SU-DHL-6 (cell line): Measurements from ENCODE around the gene SMIM33.

Experiments used
- H2AFZ ChIP-seq: fragments of 200-600 bp; sonication (generic); 2 replicates; pipeline ENCODE4 v1.6.1; 2014; ENCODE audit warnings: low read depth, mild to moderate bottlenecking, moderate library complexity, mixed read lengths, antibody characterized with exemption, low read length; ENCODE audit not compliant: severe bottlenecking
- H3F3A ChIP-seq: fragments of 200-600 bp; shearing (Covaris generic); 2 replicates; pipeline ENCODE4 v1.6.0; 2016; ENCODE audit warnings: antibody characterized with exemption, mild to moderate bottlenecking; ENCODE audit not compliant: insufficient read depth
- H3K27ac ChIP-seq: fragments of 200-600 bp; sonication (generic); 2 replicates; pipeline ENCODE4 v1.5.1; 2016; ENCODE audit warnings: low read depth, mild to moderate bottlenecking, low read length, moderate library complexity, mixed read lengths
- H3K27me3 ChIP-seq: fragments of 200-600 bp; sonication (generic), shearing (Covaris generic); 2 replicates; pipeline ENCODE4 v1.6.0; 2014; ENCODE audit warnings: mild to moderate bottlenecking, low read length
- H3K36me3 ChIP-seq: fragments of 200-600 bp; sonication (generic); 2 replicates; pipeline ENCODE4 v1.6.1; 2014; ENCODE audit warnings: mild to moderate bottlenecking, low read length, mixed read lengths
- H3K4me2 ChIP-seq: fragments of 300-600, 200-600 bp; shearing (Covaris generic), sonication (generic); 2 replicates; pipeline ENCODE4 v1.6.0; 2014; ENCODE audit warnings: low read length, low read depth, mild to moderate bottlenecking; ENCODE audit not compliant: poor library complexity, severe bottlenecking
- H3K4me3 ChIP-seq: fragments of 200-600 bp; sonication (generic); 2 replicates; pipeline ENCODE4 v1.5.1; 2014; ENCODE audit warnings: antibody characterized with exemption, low read length, mild to moderate bottlenecking, mixed read lengths; ENCODE audit not compliant: insufficient read depth, poor library complexity, severe bottlenecking
- H3K79me2 ChIP-seq: fragments of 200-600 bp; sonication (generic); 2 replicates; pipeline ENCODE4 v1.6.1; 2014; ENCODE audit warnings: mild to moderate bottlenecking, low read length, moderate library complexity; ENCODE audit not compliant: insufficient read depth
- H3K9ac ChIP-seq: fragments of 200-600 bp; sonication (generic); 2 replicates; pipeline ENCODE4 v1.7.0; 2014; ENCODE audit warnings: mild to moderate bottlenecking, low read length
- H3K9me2 ChIP-seq: fragments of 200-600 bp; sonication (generic); replicated peaks from 2 replicates; pipeline ENCODE4 v1.6.1; 2014; ENCODE audit warnings: low read length; ENCODE audit not compliant: insufficient read depth
- H3K9me3 ChIP-seq: fragments of 200-600 bp; sonication (generic); 2 replicates; pipeline ENCODE4 v1.6.1; 2014; ENCODE audit warnings: low read length, mixed read lengths; ENCODE audit not compliant: insufficient read depth
- H4K20me1 ChIP-seq: fragments of 200-600 bp; sonication (generic); 2 replicates; pipeline ENCODE4 v1.6.1; 2014; ENCODE audit warnings: low read depth, mild to moderate bottlenecking, antibody characterized with exemption, low read length, moderate library complexity, mixed read lengths
- CTCF ChIP-seq: fragments of 200-600 bp; sonication (generic); IDR thresholded peaks from one replicate; pipeline ENCODE4 v1.5.1; 2017; ENCODE audit warnings: antibody characterized with exemption, mild to moderate bottlenecking, low read length, moderate library complexity; ENCODE audit not compliant: insufficient read depth, poor library complexity, severe bottlenecking
- EZH2phosphoT487 ChIP-seq: fragments of 200-600 bp; sonication (generic), shearing (Covaris generic); conservative IDR thresholded peaks from 2 replicates; pipeline ENCODE4 v1.6.1; 2018; ENCODE audit warnings: mild to moderate bottlenecking, antibody characterized with exemption, low read length, moderate library complexity, mixed read lengths

The SMIM33 gene

GRCh38 chr5:139460455-139460854, 10.3 kb upstream of the SMIM33 start:
- Histone ChIP-seq H3K79me2 (no peaks in the 10 kb centered on the region), H3K36me3 (no peaks in the 10 kb centered on the region), H4K20me1 (no peaks in the 10 kb centered on the region), H3K27me3 (no peaks in the 10 kb centered on the region), H3K9me3 (no peaks in the 10 kb centered on the region), H3K4me3 (no peak overlapping the region), H3K27ac (no peak overlapping the region), H3K4me2 (no peak overlapping the region), H3F3A (no peaks in the 10 kb centered on the region), H3K9me2 (no peaks in the 10 kb centered on the region), H2AFZ (no peak overlapping the region), H3K9ac (no peak overlapping the region)
- no peak for TF ChIP-seq CTCF
- no peak for TF ChIP-seq EZH2phosphoT487

- Histone ChIP-seq H2AFZ (no peak overlapping the region), H3K79me2 (no peaks in the 10 kb centered on the region), H3K4me2 (no peak overlapping the region), H3K9me3 (no peaks in the 10 kb centered on the region), H4K20me1 (no peaks in the 10 kb centered on the region), H3F3A (no peaks in the 10 kb centered on the region), H3K27ac (no peak overlapping the region), H3K4me3 (no peak overlapping the region), H3K9ac (no peak overlapping the region), H3K9me2 (no peaks in the 10 kb centered on the region), H3K27me3 (no peaks in the 10 kb centered on the region), H3K36me3 (no peaks in the 10 kb centered on the region)
- TF ChIP-seq EZH2phosphoT487 (no peak), CTCF (no peak)
Observed at GRCh38 chr5:139461176-139461575, 9.6 kb upstream of the SMIM33 start.

GRCh38 chr5:139461698-139462097, 9.1 kb upstream of the SMIM33 start:
- Histone ChIP-seq H3K4me2 (no peak overlapping the region), H3K9me2 (no peaks in the 10 kb centered on the region), H3K27ac (no peak overlapping the region), H3K79me2 (no peaks in the 10 kb centered on the region), H2AFZ (no peak overlapping the region), H3K9me3 (no peaks in the 10 kb centered on the region), H3K27me3 (no peaks in the 10 kb centered on the region), H3K9ac (no peak overlapping the region), H4K20me1 (no peaks in the 10 kb centered on the region), H3K4me3 (no peak overlapping the region), H3K36me3 (no peaks in the 10 kb centered on the region), H3F3A (no peaks in the 10 kb centered on the region)
- no peak for TF ChIP-seq CTCF
